Measurements from ENCODE around the gene SYT2. TPM values are rescaled to one million over a fixed set of nuclear protein-coding genes. Genes with fewer than 3 reads are reported as not detected.
A peak's percentile ranks its signal among the peaks of the same experiment; 100 is the strongest.
"Not testable (repeated sequence)": the region's sequence is repeated elsewhere in the genome, so short reads cannot be mapped to it uniquely, and the experiment has no call there.

Gene SYT2
- total and polyA plus RNA-seq, 10 of the 15 experiments (the other 5 are each of a cell fraction or from before 2014, with no cell fraction given), result not detected

DNA sequence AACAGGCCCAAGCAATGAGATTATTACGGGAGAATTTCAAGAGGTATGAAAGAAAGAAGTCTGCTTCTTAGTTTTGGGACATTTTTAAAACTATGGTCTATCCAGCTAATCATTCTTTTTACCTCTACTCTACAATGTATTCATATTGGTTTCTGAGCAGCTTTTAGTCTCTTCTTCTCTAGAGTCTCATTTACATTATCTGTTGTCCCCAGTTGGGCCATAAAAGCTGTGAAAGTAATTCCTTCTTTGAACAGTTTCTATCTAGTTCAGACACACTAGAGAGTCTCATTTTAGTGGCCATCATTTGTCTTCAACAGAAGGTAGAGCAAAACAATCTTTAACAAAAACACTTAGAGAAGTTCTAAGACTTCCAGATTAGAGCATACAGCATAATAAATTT lies 157.2 kb downstream of the SYT2 start:
- H3K36me3 ChIP-seq (ENCODE audit: control insufficient read depth in 2 of 2, insufficient read depth in 2 of 2, low read length in 1 of 2); FAIRE-seq; H3K79me2 ChIP-seq (ENCODE audit: control insufficient read depth, insufficient read depth, low read length); DNase-seq (ENCODE audit: low read depth, low spot score); H3K4me2 ChIP-seq (ENCODE audit: control insufficient read depth, insufficient read depth); H3K27ac ChIP-seq (ENCODE audit: control insufficient read depth, insufficient read depth); H4K20me1 ChIP-seq (ENCODE audit: control insufficient read depth, insufficient read depth); H2AFZ ChIP-seq (ENCODE audit: control insufficient read depth, low read depth, low read length); H3K9me3 ChIP-seq (replicated peaks; ENCODE audit: control insufficient read depth, insufficient read depth, low read length); H3K9ac ChIP-seq (ENCODE audit: control insufficient read depth, insufficient read depth, low read length); H3K4me1 ChIP-seq (ENCODE audit: control insufficient read depth, insufficient read depth, low read length); H3K27me3 ChIP-seq (replicated peaks in 1 of 2; ENCODE audit: control insufficient read depth in 2 of 2, insufficient read depth in 2 of 2, low read length in 1 of 2); in situ Hi-C loops (cut with MboI); BruUV-seq (replicated peaks); H3K4me3 ChIP-seq; intact Hi-C loops (cut with micrococcal nuclease; ENCODE audit: unreplicated experiment): not testable (repeated sequence)
- ChIA-PET RAD21 (ENCODE audit: unreplicated experiment) (interaction anchor here (1.1 to 1.8 kb wide), 2 partner anchors 11 to 51 kb away, joined by 3 to 11 read pairs; no protein-coding TSS in a partner anchor), CTCF (interaction anchor here (1.0 to 1.6 kb wide), 4 partner anchors 8 to 167 kb away, joined by 3 to 4 read pairs (median 3); no protein-coding TSS in a partner anchor), SMC1A (ENCODE audit: uncharacterized antibody, unreplicated experiment) (interaction anchor here (1.0 to 3.8 kb wide), 5 partner anchors 7 to 51 kb away, joined by 3 to 38 read pairs (median 5); no protein-coding TSS in a partner anchor), POLR2A (interaction anchor here (0.6 to 1.6 kb wide), 2 partner anchors 10 to 46 kb away, joined by 3 to 8 read pairs; no protein-coding TSS in a partner anchor)
- 21% methylated on average over 1 of the region's 1 CpG for WGBS (ENCODE audit: insufficient coverage, insufficient replicate concordance, low lambda C conversion rate, missing lambda C conversion rate)
- peak; percentile 25 for ATAC-seq

DNA sequence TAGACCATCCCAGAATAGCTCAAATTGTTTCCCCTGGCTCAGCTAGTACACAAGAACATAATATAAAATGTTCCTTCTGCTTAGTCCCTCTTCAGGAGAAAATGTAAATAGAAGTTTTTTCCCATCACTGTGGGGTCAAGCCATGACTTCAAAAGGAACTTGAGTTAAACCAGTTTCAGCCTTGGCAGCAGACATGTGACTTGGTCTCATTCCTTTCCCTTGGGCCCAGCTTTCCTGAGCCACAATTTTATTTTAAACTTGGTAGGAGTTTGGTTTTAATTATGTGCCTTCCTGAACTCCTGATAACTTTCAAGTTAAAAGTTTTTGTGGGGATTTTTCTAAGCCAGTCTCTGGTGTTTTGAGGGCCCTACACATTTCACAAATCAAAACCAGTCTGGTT lies 157.6 kb downstream of the SYT2 start:
- RAD21 ChIA-PET (ENCODE audit: unreplicated experiment), result interaction anchor here (1.1 kb wide), 1 partner anchor 51 kb away, joined by 3 read pairs; no protein-coding TSS in a partner anchor
- BruUV-seq (replicated peaks), result not testable (repeated sequence)

More for the DNA sequence above, 157.6 kb downstream of the SYT2 start:
- H3K27ac ChIP-seq (ENCODE audit: control insufficient read depth, insufficient read depth); H4K20me1 ChIP-seq (ENCODE audit: control insufficient read depth, insufficient read depth); FAIRE-seq; POLR2A ChIA-PET; H3K79me2 ChIP-seq (ENCODE audit: control insufficient read depth, insufficient read depth, low read length); H3K27me3 ChIP-seq (replicated peaks in 1 of 2; ENCODE audit: control insufficient read depth in 2 of 2, insufficient read depth in 2 of 2, low read length in 1 of 2); in situ Hi-C loops (cut with MboI); intact Hi-C loops (cut with micrococcal nuclease; ENCODE audit: unreplicated experiment); H3K4me1 ChIP-seq (ENCODE audit: control insufficient read depth, insufficient read depth, low read length); H3K4me3 ChIP-seq; H3K4me2 ChIP-seq (ENCODE audit: control insufficient read depth, insufficient read depth); DNase-seq (ENCODE audit: low read depth, low spot score); H3K9ac ChIP-seq (ENCODE audit: control insufficient read depth, insufficient read depth, low read length); H3K9me3 ChIP-seq (replicated peaks; ENCODE audit: control insufficient read depth, insufficient read depth, low read length); H2AFZ ChIP-seq (ENCODE audit: control insufficient read depth, low read depth, low read length); H3K36me3 ChIP-seq (ENCODE audit: control insufficient read depth in 2 of 2, insufficient read depth in 2 of 2, low read length in 1 of 2): not testable (repeated sequence)
- ATAC-seq, result peak; percentile 28
- SMC1A ChIA-PET (ENCODE audit: uncharacterized antibody, unreplicated experiment), result interaction anchor here (1.0 to 3.8 kb wide), 3 partner anchors 11 to 21 kb away, joined by 5 to 38 read pairs (median 10); no protein-coding TSS in a partner anchor
- CTCF ChIA-PET, result interaction anchor here (1.1 to 1.4 kb wide), 3 partner anchors 9 to 167 kb away, joined by 3 to 4 read pairs (median 3); no protein-coding TSS in a partner anchor
